Liver (tissue), 3 donors: ENCODE measurements around the gene DEK.

Source experiments
- ATF3 ChIP-seq: IDR thresholded peaks from 2 replicates; pipeline ENCODE4 v1.6.1; 2016; ENCODE audit warnings: antibody characterized with exemption
- CTCF ChIP-seq: fragments of 150-350 bp; IDR thresholded peaks from 2 replicates; pipeline ENCODE4 v1.5.1; 2017; ENCODE audit warnings: improper control_type of control experiment, low read depth, low read length; ENCODE audit not compliant: missing input control
- EGR1 ChIP-seq, 2 donors: IDR thresholded peaks; 2 replicates each; pipeline ENCODE4 v1.6.1; 2016 to 2018; ENCODE audit warnings: antibody characterized with exemption in 2 of 2, low read depth in 2 of 2
- FOXA2 ChIP-seq: IDR thresholded peaks from 2 replicates; pipeline ENCODE4 v1.6.1; 2016; ENCODE audit warnings: antibody characterized with exemption
- GABPA ChIP-seq, 2 donors: IDR thresholded peaks in 1 of 2; conservative IDR thresholded peaks in 1 of 2; 2 replicates each; pipeline ENCODE4 v1.6.1; 2016; ENCODE audit warnings: antibody characterized with exemption in 2 of 2, mild to moderate bottlenecking in 1 of 2, moderate library complexity in 1 of 2
- JUND ChIP-seq, 2 donors: IDR thresholded peaks; 2 replicates each; pipeline ENCODE4 v1.6.1; 2016; ENCODE audit warnings: antibody characterized with exemption in 2 of 2
- MAX ChIP-seq: IDR thresholded peaks from 2 replicates; pipeline ENCODE4 v1.6.1; 2016; ENCODE audit warnings: antibody characterized with exemption
- RAD21 ChIP-seq, 2 donors: IDR thresholded peaks; 2 replicates each; pipeline ENCODE4 v1.6.1; 2016; ENCODE audit warnings: antibody characterized with exemption in 2 of 2, mild to moderate bottlenecking in 2 of 2
- REST ChIP-seq: IDR thresholded peaks from 2 replicates; pipeline ENCODE4 v1.6.1; 2016; ENCODE audit warnings: antibody characterized with exemption, mild to moderate bottlenecking
- SP1 ChIP-seq: IDR thresholded peaks from 2 replicates; pipeline ENCODE4 v1.6.1; 2018; ENCODE audit warnings: antibody characterized with exemption, mild to moderate bottlenecking
- YY1 ChIP-seq: IDR thresholded peaks from 2 replicates; pipeline ENCODE4 v1.6.1; 2016; ENCODE audit warnings: antibody characterized with exemption, mild to moderate bottlenecking
- ZBTB33 ChIP-seq: IDR thresholded peaks from 2 replicates; pipeline ENCODE4 v1.6.1; 2016; ENCODE audit warnings: antibody characterized with exemption
- donor health status: healthy.
- donor health status: healthy.

- TF ChIP-seq CTCF (no peak), GABPA (IDR thresholded peaks at IDR 0.05 in 1 of 2, conservative IDR thresholded peaks at IDR 0.05 in 1 of 2) (no peak), MAX (no peak), JUND (IDR thresholded peaks at IDR 0.05) (no peak), SP1 (no peak), YY1 (no peak), RAD21 (IDR thresholded peaks at IDR 0.05) (no peak), ZBTB33 (no peak), ATF3 (no peak), FOXA2 (no peak), EGR1 (IDR thresholded peaks at IDR 0.05; ENCODE audit: low read depth in 2 of 2) (no peak), REST (no peak)
Observed at GRCh38 chr6:18215436-18215835, 48.9 kb downstream of the DEK start.
